Measurements from ENCODE around the gene CHRNE. TPM values are rescaled to one million over a fixed set of nuclear protein-coding genes. Genes with fewer than 3 reads are reported as not detected.

The CHRNE gene
- 0.31 and 0.61 TPM in 2 replicates for total RNA-seq (2021)
- long read RNA-seq, partial matches to known transcripts = 2 of 2 reads
- long read RNA-seq, other reads (novel, unspliced or antisense) = 0 of 2 reads

DNA sequence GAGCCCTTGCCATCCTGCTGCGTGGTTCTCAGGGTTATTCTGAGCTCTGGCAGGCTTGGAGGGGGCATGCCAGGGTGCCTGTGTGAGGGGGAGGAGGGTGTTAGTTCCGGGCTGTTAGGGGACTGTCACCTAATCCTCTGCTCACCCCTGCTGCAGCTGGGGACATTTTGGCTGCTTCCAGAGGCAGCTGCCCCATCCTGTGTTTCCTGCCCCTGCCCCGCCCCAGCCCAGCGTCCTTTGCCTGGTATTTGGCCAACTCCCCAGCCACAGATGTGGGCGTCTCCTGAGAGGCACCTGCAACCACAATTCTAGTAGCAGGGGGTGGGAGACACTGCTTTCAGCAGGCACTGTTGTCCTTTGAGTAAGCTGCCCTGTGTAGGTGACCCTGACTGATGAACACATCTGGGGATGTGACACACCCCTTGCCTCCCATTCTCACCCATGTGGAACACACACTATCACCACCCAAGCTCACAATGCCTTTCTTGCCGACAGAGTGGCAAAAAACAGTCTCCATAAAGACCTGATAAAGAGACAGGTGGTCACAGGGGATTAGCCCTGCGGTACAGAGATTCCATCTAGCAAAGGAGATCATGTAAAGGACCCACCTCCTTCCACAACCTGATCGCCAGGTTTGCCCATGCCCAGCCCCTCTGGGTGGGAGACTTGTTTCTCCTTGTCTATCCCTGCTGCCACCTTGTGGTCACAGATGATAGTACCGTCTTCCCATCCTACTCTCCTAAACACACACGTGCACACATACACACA is at the start of gene CHRNE:
Gene CHRNE, minus strand, starts transcription at position 48 of the 768 bp plus-strand sequence. Its CDS starts 35 bp downstream, at position 13.
- no peaks in the 10 kb centered on the region for H3K27me3 ChIP-seq (ENCODE audit: insufficient read depth, low read length)
- Mint-ChIP-seq H3K4me1 (peaks cover 10 to 24% of the 10 kb centered on the region in 2 experiments), H3K4me3 (peak within 1 kb of the TSS in 1 of 2 experiments; percentile 4; a peak in 2 of 5 replicates), H3K36me3 (ENCODE audit: insufficient read depth in 1 of 3, low read depth in 3 of 3) (no peaks in the 10 kb centered on the region; a peak in 1 of 7 replicates), H3K9me3 (no peaks in the 10 kb centered on the region), H3K27ac (no peak within 1 kb of the TSS; a peak in 2 of 7 replicates), H3K27me3 (ENCODE audit: low read depth) (peaks cover 16% of the 10 kb centered on the region)
- no peak within 1 kb of the TSS for H3T11ph ChIP-seq (ENCODE audit: low read length)
- H3K27ac ChIP-seq (ENCODE audit: insufficient read length, low read depth, low read length) = no peak within 1 kb of the TSS
- no CpG with 5 or more reads among the region's 10 CpGs for WGBS (ENCODE audit: extremely low coverage, insufficient read length, low lambda C conversion rate)
- H2BK120ac ChIP-seq (ENCODE audit: low read depth, low read length, poor library complexity, severe bottlenecking) = no peak within 1 kb of the TSS
- H2BK12ac ChIP-seq (ENCODE audit: insufficient read length, low read depth, low read length) = no peak within 1 kb of the TSS
- H3K23ac ChIP-seq (ENCODE audit: insufficient read length, low read depth, low read length) = no peak within 1 kb of the TSS
- no peak within 1 kb of the TSS for H3K18ac ChIP-seq (ENCODE audit: insufficient read length, low read depth, low read length)
- H3K56ac ChIP-seq (ENCODE audit: insufficient read length, low read depth, low read length) = no peak within 1 kb of the TSS
- no peak within 1 kb of the TSS for H2BK15ac ChIP-seq (ENCODE audit: low read depth, low read length)
- H3K9ac ChIP-seq (ENCODE audit: extremely low read depth, insufficient read length, low read length) = no peak within 1 kb of the TSS
- H3K9me3 ChIP-seq (ENCODE audit: control insufficient read depth, low read depth, low read length) = no peaks in the 10 kb centered on the region
- H3K4ac ChIP-seq (ENCODE audit: low read depth, low read length) = no peak within 1 kb of the TSS
- H2BK5ac ChIP-seq (ENCODE audit: insufficient read length, low read length) = no peak within 1 kb of the TSS
- no peaks in the 10 kb centered on the region for H4K20me1 ChIP-seq (ENCODE audit: control insufficient read depth, insufficient read depth, insufficient read length)
- H3K4me2 ChIP-seq (ENCODE audit: insufficient read depth, insufficient read length, low read length) = no peak within 1 kb of the TSS
- no peak within 1 kb of the TSS for H2BK20ac ChIP-seq (ENCODE audit: low read depth, low read length, poor library complexity, severe bottlenecking)
- TF ChIP-seq, protein P1, sequence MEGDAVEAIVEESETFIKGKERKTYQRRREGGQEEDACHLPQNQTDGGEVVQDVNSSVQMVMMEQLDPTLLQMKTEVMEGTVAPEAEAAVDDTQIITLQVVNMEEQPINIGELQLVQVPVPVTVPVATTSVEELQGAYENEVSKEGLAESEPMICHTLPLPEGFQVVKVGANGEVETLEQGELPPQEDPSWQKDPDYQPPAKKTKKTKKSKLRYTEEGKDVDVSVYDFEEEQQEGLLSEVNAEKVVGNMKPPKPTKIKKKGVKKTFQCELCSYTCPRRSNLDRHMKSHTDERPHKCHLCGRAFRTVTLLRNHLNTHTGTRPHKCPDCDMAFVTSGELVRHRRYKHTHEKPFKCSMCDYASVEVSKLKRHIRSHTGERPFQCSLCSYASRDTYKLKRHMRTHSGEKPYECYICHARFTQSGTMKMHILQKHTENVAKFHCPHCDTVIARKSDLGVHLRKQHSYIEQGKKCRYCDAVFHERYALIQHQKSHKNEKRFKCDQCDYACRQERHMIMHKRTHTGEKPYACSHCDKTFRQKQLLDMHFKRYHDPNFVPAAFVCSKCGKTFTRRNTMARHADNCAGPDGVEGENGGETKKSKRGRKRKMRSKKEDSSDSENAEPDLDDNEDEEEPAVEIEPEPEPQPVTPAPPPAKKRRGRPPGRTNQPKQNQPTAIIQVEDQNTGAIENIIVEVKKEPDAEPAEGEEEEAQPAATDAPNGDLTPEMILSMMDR (conservative IDR thresholded peaks at IDR 0.05) = peak; percentile 81
- peak; percentile 94 for DNase-seq
- H4K8ac ChIP-seq (replicated peaks; ENCODE audit: insufficient read length, low read depth, low read length) = no peak within 1 kb of the TSS
- H4K5ac ChIP-seq (ENCODE audit: insufficient read length, low read depth, low read length) = no peak within 1 kb of the TSS
- H2AFZ ChIP-seq (ENCODE audit: low read length) = no peak within 1 kb of the TSS
- H3K4me1 ChIP-seq (ENCODE audit: insufficient read depth, low read length) = peaks cover 3% of the 10 kb centered on the region; the same call in 1 of the 2 replicates
- H4K91ac ChIP-seq (ENCODE audit: insufficient read length, low read depth, low read length) = no peak within 1 kb of the TSS
- H3K23me2 ChIP-seq (ENCODE audit: insufficient read length, low read depth, low read length, poor library complexity, severe bottlenecking) = peaks cover 12% of the 10 kb centered on the region
- no peak within 1 kb of the TSS for H3K14ac ChIP-seq (ENCODE audit: insufficient read depth, low read length)
- no peak within 1 kb of the TSS for H2AK5ac ChIP-seq (ENCODE audit: insufficient read length, low read length)
- no peaks in the 10 kb centered on the region for H3K79me2 ChIP-seq (ENCODE audit: insufficient read depth, low read length)
- H3K79me1 ChIP-seq (ENCODE audit: insufficient read depth, low read depth, low read length, poor library complexity, severe bottlenecking) = no peaks in the 10 kb centered on the region

Measured in H9 (cell line).